Measurements from ENCODE around the gene AP3B2.
"Not testable (repeated sequence)": the region's sequence is repeated elsewhere in the genome, so short reads cannot be mapped to it uniquely, and the experiment has no call there.

The AP3B2 gene

DNA sequence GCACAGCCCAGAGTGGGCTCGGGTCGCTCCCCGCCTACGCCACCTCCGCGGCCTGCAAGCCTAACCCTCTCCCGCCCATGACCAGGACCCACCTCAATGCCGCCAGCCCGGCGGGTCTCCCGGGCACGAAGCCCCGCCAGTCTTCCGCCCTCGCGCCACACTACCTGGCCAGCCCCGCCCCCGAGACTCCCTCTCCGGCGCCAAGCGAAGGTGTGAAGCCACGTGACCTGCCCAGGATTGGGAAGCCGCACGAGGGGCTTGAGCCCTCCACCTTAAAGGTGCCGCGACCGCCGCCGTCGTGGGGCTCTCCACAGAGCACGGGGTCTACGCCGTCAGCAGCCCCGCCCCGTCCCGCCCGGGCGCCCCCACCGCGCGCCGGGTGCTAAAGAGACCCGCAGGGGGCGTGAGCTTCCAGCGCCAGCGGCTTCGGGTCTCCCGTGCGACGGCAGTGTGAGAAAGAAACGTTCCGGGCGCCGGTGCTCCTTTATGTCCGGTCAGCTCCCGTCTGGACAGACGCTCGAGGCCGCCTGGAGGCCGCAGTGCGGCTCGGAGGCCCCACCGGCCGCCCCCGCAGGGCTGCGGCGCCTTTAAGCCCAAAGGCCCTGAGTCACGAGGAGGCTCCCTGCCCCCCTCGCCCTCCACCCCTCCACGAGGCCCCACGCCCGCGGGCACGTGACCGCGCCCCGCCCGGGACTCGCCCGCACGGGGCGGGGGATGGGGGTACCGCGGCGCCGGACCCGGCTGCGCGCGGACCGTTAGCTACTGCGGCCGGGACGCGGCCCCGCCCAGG lies 62.4 kb downstream of the AP3B2 start, which contains the start of gene CPEB1:
Gene CPEB1, minus strand, starts transcription at position 319 of the 790 bp plus-strand sequence. CDS start 18,904 bp downstream, outside the sequence.
- DNase-seq = peak; percentile 52

DNA sequence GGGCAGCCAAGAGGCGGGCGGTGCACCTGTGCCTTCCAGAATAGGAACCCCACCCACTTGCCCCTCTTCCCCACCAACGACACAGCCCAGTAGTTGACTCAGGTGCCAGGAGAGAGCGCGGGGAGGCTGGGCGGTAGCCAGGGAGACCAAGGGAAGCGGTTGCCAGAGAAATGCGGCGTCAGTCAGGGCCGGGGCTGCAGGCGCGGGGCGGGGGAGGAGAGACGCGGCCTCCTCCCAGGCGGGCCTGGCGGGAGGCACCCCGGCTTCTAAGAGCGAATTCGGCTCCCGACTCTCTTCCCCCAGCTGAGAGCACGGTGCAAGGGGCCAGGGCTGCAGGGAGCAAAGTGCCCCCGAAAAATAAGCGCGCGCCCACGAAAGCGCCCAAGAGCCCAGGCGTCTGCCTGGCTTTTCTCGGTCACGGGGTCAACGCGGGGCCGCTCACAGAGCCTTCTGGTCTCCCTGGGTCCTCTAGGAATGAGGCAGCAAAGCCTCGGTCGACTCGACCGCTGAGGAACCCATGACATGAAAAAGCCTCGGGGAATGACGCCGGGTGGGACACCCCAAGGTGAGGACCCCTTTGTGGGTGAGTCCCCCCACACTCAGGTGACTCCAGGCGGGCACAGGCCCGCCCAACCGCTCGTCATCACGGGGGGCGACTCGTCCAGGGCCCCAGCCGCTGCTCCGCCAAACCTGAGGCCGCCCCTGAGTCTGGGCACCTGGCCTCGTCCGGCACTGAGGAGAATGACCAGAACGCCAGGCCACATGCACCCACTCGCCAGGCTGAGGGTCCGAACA lies 63.2 kb downstream of the AP3B2 start:
- no peak for DNase-seq

DNA sequence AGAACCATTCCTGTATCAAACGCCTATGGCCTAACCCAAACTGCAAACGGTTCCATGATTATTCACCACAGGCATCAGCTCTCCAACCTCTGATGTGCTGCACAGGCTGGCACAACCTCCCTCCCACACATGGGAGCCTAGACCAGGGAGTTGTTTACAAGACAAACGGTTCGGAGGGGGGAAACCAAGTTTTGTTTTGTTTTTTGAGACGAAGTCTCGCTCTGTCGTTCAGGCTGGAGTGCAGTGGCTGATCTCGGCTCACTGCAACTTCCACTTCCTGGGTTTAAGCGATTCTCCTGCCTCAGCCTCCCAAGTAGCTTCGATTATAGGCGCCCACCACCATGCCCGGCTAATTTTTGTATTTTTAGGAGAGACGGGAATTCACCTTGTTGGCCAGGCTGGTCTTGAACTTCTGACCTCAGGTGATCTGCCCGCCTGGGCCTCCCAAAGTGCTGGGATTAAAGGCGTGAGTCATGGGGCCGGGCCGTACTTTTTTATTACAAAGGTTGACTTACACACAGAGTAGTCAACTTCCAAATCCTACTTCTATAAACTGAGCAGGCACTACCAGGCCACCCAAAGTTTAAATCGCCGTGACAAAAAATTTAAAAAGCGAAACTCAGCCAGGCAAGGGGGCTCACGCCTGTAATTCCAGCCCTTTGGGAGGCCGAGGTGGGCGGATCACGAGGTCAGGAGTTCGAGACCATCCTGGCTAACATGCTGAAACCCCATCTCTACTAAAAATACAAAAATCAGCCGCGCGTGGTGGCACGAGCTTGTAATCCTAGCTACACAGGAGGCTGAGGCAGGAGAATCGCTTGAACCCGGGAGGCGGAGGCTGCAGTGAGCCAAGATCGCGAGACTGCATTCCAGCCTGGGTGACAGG lies 64.5 kb downstream of the AP3B2 start:
- DNase-seq = not testable (repeated sequence)

DNA sequence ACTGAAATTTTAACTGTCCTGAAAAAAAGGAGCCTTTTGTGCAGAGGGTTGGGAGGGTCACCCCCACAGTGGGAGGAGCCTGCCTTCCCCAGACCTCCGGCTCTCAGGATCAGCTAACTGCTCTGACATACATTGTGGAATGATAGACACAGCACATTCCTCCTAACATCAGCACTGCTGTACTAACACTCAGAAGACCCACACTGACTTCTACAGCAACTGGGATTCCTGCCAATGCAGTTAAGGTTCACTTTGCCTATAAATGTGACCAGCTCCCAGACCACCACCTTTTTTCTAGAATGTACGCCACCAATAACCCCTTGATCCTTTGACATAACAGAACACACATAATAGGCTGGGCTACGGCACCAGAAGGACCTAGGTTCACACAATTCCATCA lies 65.7 kb downstream of the AP3B2 start:
- DNase-seq = no peak

DNA sequence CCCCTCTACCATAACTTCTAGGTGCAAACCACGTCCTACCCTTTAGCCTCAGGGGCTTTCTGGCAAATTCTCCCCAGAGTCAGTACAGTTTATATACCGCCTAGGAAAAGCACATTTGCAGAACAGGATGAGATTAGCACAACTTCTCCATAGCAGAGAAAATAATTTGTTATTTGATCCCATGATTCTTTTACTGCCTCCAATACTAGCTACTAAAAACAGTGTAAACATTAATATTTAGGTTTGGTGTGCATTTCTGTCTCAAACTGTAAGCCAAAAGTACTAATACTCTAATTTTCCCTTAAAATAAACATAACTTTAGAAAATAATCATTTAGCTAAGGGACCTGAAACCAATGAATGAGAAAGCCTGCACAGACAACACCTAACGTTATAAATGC lies 67.0 kb downstream of the AP3B2 start:
- DNase-seq = no peak

DNA sequence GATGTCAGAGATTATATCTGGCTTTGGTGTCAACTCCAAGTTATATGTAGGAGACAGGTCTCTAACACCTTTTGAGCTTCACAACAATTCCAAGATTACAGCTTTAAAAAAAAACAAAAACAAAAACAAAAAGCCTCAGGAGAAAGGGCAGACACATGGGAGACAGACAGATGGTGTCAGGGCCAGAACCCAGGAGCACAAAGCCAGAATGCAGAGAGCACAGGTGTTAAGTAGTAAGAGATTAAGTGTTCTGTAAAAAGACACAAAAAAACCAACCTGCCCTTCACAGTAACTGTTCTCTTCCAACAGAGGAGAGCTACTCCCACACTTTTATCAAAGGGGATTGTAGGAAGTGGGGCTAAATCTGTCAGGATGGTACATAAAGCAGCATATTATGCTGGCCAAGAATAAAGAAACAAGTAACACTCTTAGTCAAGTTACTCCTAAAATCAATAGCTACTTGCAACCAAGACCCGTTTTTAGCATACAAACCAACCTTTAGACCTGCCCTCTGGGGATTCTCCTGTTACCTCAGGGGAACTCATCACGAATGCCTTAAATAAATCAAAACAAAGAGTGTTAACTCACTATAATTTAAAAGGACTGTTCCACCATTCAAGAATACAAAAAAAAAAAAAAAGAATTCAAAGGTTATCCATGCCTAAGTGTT lies 68.4 kb downstream of the AP3B2 start:
- no peak for DNase-seq

DNA sequence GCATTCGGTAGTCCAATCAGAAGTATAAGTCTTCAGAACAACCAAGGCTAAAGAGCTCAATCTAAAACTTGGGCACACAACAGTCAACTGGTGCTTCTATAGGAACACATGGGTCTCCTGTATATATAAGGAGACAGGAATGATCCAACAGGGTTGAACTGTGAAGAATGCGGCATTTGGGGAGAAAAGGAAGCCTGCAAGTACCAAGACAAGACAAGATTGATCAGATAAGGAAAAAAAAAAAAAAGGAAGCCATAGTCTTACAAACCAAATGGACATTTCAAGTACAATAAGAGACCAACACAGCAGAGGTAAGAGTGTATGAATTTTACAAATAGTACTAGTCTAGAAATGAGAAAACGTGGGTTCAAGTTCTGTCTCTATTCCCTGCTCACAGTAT lies 69.0 kb downstream of the AP3B2 start:
- no peak for DNase-seq

DNA sequence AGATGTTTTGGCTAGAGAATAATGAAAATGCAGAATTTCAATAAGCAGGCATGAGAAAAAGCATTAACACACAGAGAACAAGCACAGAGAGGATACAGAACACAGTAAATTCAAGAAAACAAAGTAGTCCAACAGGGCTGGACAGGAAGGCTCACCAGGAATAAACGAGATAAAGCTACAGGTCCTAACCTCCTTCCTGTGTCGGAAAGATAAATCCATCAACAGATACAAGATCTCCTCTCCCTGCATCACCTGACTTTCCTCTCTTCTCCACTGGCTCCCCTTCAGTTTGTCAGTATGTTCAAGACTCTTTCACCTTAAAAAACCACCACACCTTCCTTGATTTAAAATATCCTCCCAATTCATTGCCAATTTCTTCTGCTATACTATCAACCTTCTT lies 73.9 kb downstream of the AP3B2 start:
- DNase-seq = no peak

DNA sequence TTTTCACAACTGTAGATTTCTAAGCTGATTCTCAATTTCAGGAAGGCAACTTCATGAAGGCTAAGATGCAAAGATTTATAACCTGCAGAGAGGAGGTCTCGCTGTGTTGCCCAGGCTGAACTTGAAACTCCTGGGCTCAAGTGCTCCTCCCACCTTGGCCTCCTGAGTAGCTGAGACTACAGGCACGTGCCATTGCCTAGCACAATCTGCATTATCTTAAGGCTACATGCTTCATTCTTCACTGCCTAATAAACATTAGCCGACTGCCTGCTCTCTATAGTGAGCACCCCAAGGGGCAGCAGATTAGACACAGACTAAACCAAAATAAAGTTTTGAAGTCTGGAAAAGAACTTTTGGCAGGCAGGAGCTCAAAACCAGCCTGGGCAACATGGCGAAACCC lies 79.6 kb downstream of the AP3B2 start:
- DNase-seq = no peak

DNA sequence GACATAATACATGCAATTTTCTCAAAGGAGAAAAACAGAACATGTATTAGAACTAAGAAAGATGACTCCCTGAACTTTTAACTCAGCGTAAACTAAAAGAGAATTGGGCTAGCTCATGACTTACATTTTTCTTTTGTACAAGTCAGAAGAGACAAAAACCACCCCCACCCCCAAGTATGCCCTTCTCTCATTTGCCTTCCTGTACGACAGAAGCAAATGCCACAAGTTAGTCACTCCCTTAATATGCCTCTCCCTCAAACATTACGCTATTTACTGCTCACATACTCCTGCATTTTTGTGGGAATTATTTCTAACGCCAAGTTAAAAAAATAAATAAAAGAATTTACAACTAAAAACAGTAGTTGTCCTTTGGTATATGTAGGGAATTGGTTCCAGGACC lies 84.5 kb downstream of the AP3B2 start:
- no peak for DNase-seq

DNA sequence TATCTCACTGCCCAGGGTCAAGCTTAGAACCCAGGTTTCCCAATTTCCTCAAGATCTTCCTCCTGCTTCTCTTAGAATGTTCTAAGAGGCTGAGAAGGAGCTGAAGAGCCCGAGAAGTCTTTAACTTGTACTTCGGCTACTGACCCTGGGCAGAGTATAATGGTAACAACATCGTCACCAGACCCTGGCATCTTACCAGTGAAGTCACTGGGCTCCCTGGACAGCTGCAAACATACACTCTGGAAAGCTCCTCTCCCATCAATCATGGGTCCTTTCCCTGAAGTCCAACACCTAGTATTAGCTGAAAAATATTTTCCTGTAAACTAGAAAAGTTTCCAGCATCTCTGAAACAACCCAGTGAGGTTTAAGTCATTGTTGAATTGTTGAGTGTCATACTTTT lies 85.2 kb downstream of the AP3B2 start:
- no peak for DNase-seq

DNA sequence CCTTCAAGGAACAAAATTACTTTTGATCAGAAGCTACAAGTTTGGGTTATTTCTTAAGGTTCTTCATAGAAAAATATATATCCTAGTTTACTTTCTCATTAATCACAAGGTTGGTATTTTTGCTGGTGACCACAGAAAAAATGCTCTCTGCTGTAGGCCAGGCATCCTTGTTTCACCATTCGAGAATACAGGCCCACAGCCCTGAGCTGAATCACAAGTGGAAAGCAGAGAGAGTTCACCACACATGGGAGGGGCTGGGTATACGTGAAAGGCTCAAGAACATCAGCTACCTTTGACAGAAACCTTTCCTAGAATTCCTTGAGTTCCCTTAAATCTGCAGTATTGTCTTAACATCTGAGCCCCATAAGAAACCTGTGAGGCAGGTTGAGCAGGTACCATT lies 85.7 kb downstream of the AP3B2 start:
- no peak for DNase-seq

DNA sequence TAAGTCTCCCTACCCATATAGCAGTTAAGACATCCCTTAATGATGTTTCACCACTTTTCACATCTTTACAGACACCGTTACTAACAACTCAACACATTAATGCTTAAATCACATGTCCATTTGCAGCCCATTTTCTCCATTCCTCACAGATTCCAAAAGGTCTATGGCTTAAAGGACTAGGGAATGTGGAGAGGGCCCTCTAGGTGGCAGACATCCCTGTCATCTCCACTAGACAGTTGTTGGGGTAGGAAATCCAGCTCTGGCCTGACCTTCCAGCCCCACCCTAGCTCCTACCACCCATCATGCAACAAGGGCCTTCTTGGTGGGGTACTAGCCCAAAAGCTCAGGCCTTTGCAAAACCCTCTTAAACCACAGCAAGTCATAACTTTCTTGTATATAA lies 87.7 kb downstream of the AP3B2 start:
- no peak for DNase-seq

DNA sequence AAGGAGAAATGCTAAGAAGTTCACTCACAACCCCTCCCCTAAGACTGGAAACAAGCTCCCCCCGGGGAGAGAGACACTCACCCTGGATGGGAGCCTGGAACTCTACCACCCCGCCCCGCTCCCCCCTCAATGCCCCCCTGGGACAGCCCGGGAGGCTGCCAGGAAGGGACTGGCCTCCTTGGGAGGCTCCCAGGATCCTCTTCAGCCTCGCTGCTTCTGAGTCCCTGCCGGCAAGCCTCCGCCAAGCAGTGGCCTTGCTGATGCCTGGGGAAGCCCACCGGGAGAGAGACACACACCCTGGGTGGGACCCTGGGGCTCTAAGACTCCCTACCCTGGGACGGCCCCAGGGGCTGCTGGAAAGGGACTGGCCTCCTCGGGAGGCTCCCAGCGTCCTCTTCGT lies 95.9 kb downstream of the AP3B2 start:
- no peak for DNase-seq

DNA sequence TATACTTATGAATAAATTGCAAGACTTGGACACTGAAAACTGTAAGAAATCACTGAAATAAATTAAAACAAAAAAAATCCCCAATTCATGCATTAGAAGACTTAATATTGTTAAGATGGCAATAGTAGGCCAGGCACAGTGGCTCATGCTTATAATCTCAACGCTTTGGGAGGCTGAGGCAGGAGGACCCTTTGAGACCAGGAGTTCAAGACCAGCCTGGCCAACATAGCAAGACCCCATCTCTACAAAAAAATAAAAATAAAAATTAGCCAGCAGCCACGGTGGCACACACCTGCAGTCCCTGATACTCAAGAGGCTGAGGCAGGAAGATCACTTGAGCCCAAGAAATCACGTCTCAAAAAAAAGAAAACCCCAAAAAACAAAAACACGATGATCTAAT lies 98.3 kb downstream of the AP3B2 start:
- DNase-seq = no peak

All from stimulated activated CD4-positive, alpha-beta T cell treated with anti-CD3 and anti-CD28 coated beads, Interleukin-4, amount 100 ng/mL, for 24 hours (primary cell).